HG03378 (cell line): Measurements from ENCODE around the gene CEP78.
"Not testable (repeated sequence)": the region's sequence is repeated elsewhere in the genome, so short reads cannot be mapped to it uniquely, and the experiment has no call there.

ENCODE experiments used
- ATAC-seq: cut with Tn5 transposase; IDR thresholded peaks from one replicate; pipeline ENCODE4 v1.9.1; 2021; ENCODE audit warnings: mild to moderate bottlenecking, moderate library complexity; ENCODE audit not compliant: unreplicated experiment

CEP78 gene

GRCh38 chr9:78280982-78281668 is 45.2 kb downstream of the CEP78 start:
- no peak for ATAC-seq

- ATAC-seq: not testable (repeated sequence)
Observed at GRCh38 chr9:78284181-78284580, 48.3 kb downstream of the CEP78 start.

GRCh38 chr9:78286125-78286524 is 50.2 kb downstream of the CEP78 start:
- no peak for ATAC-seq

- ATAC-seq: no peak
Observed at GRCh38 chr9:78286946-78287388, 51.1 kb downstream of the CEP78 start.

GRCh38 chr9:78288214-78288892 is 52.5 kb downstream of the CEP78 start:
- no peak for ATAC-seq

- ATAC-seq: no peak
Observed at GRCh38 chr9:78289474-78289873, 53.6 kb downstream of the CEP78 start.

GRCh38 chr9:78291240-78291925 is 55.5 kb downstream of the CEP78 start:
- no peak for ATAC-seq

GRCh38 chr9:78292026-78292425 is 56.2 kb downstream of the CEP78 start:
- no peak for ATAC-seq

- ATAC-seq: no peak
Observed at GRCh38 chr9:78292716-78293497, 57.0 kb downstream of the CEP78 start.

- no peak for ATAC-seq
Observed at GRCh38 chr9:78294290-78295176, 58.7 kb downstream of the CEP78 start.

- ATAC-seq: no peak
Observed at GRCh38 chr9:78295177-78295575, 59.3 kb downstream of the CEP78 start.

- ATAC-seq: no peak
Observed at GRCh38 chr9:78295731-78296130, 59.9 kb downstream of the CEP78 start.

- ATAC-seq: no peak
Observed at GRCh38 chr9:78296201-78296892, 60.5 kb downstream of the CEP78 start.

- ATAC-seq: peak; percentile 96
Observed at GRCh38 chr9:78296893-78297671, 61.2 kb downstream of the CEP78 start, which contains the start of gene PSAT1. TSS of gene PSAT1 (plus strand) at chr9:78297125. CDS start at chr9:78297211, 86 bp downstream.

- peak; percentile 56 for ATAC-seq
Observed at GRCh38 chr9:78297672-78297961, 61.7 kb downstream of the CEP78 start.

GRCh38 chr9:78298046-78298765 is 62.3 kb downstream of the CEP78 start:
- ATAC-seq: no peak

- no peak for ATAC-seq
Observed at GRCh38 chr9:78300209-78300608, 64.3 kb downstream of the CEP78 start.

- no peak for ATAC-seq
Observed at GRCh38 chr9:78301466-78301865, 65.6 kb downstream of the CEP78 start.
